ENCODE measurements around the gene ANKRD40.
A peak's percentile ranks its signal among the peaks of the same experiment; 100 is the strongest.
"Not testable (repeated sequence)": the region's sequence is repeated elsewhere in the genome, so short reads cannot be mapped to it uniquely, and the experiment has no call there.

Gene ANKRD40

GRCh38 chr17:50707289-50708049 is at the start of gene ANKRD40:
TSS of gene ANKRD40 (minus strand) at chr17:50707914. CDS start at chr17:50707654, 260 bp downstream.
- H3K36me3 Mint-ChIP-seq = peaks cover 5% of the 10 kb centered on the region
- H3K9me3 Mint-ChIP-seq (ENCODE audit: low read depth) = no peaks in the 10 kb centered on the region
- peak within 1 kb of the TSS; percentile 94 for H3K4me3 Mint-ChIP-seq
- no peaks in the 10 kb centered on the region for H3K27me3 Mint-ChIP-seq
- peak within 1 kb of the TSS; percentile 97 for H3K27ac Mint-ChIP-seq
- peaks cover 51% of the 10 kb centered on the region for H3K4me1 Mint-ChIP-seq (ENCODE audit: low read depth)

- H3K36me3 Mint-ChIP-seq = peaks cover 5% of the 10 kb centered on the region
- no peak overlapping the region for H3K27ac Mint-ChIP-seq
- H3K9me3 Mint-ChIP-seq (ENCODE audit: low read depth) = no peaks in the 10 kb centered on the region
- H3K27me3 Mint-ChIP-seq = no peaks in the 10 kb centered on the region
- H3K4me1 Mint-ChIP-seq (ENCODE audit: low read depth) = peaks cover 5% of the 10 kb centered on the region
- H3K4me3 Mint-ChIP-seq = no peak overlapping the region
These were observed 46.8 kb upstream of the ANKRD40 start for GRCh38 chr17:50754521-50754920.

GRCh38 chr17:50749245-50749644 is 41.5 kb upstream of the ANKRD40 start:
- no peak overlapping the region for H3K4me3 Mint-ChIP-seq
- peaks cover 5% of the 10 kb centered on the region for H3K36me3 Mint-ChIP-seq
- peak overlapping the region; percentile 80 for H3K27ac Mint-ChIP-seq
- no peaks in the 10 kb centered on the region for H3K9me3 Mint-ChIP-seq (ENCODE audit: low read depth)
- H3K4me1 Mint-ChIP-seq (ENCODE audit: low read depth) = peaks cover 3% of the 10 kb centered on the region
- no peaks in the 10 kb centered on the region for H3K27me3 Mint-ChIP-seq

GRCh38 chr17:50745631-50746030 is 37.9 kb upstream of the ANKRD40 start:
- H3K27me3 Mint-ChIP-seq = no peaks in the 10 kb centered on the region
- H3K9me3 Mint-ChIP-seq (ENCODE audit: low read depth) = no peaks in the 10 kb centered on the region
- no peak overlapping the region for H3K4me3 Mint-ChIP-seq
- H3K27ac Mint-ChIP-seq = peak overlapping the region; percentile 64
- H3K36me3 Mint-ChIP-seq = peaks cover 7% of the 10 kb centered on the region
- H3K4me1 Mint-ChIP-seq (ENCODE audit: low read depth) = peaks cover 5% of the 10 kb centered on the region

- H3K9me3 Mint-ChIP-seq (ENCODE audit: low read depth) = no peaks in the 10 kb centered on the region
- peaks cover 10% of the 10 kb centered on the region for H3K36me3 Mint-ChIP-seq
- no peak overlapping the region for H3K4me3 Mint-ChIP-seq
- H3K27me3 Mint-ChIP-seq = no peaks in the 10 kb centered on the region
- H3K4me1 Mint-ChIP-seq (ENCODE audit: low read depth) = peaks cover 52% of the 10 kb centered on the region
- peak overlapping the region; percentile 79 for H3K27ac Mint-ChIP-seq
These were observed 31.4 kb upstream of the ANKRD40 start for GRCh38 chr17:50739098-50739497.

GRCh38 chr17:50737118-50737698 is 29.5 kb upstream of the ANKRD40 start:
- Mint-ChIP-seq H3K4me3 (no peak overlapping the region), H3K27me3 (no peaks in the 10 kb centered on the region), H3K4me1 (ENCODE audit: low read depth) (peaks cover 58% of the 10 kb centered on the region), H3K36me3 (peaks cover 9% of the 10 kb centered on the region), H3K9me3 (ENCODE audit: low read depth) (no peaks in the 10 kb centered on the region), H3K27ac (no peak overlapping the region)

- H3K4me3 Mint-ChIP-seq = no peak overlapping the region
- no peaks in the 10 kb centered on the region for H3K27me3 Mint-ChIP-seq
- H3K9me3 Mint-ChIP-seq (ENCODE audit: low read depth) = no peaks in the 10 kb centered on the region
- H3K4me1 Mint-ChIP-seq (ENCODE audit: low read depth) = peaks cover 73% of the 10 kb centered on the region
- H3K36me3 Mint-ChIP-seq = peaks cover 10% of the 10 kb centered on the region
- H3K27ac Mint-ChIP-seq = peak overlapping the region; percentile 10
These were observed 27.6 kb upstream of the ANKRD40 start for GRCh38 chr17:50735287-50735686.

GRCh38 chr17:50731575-50732460 is 24.1 kb upstream of the ANKRD40 start:
- Mint-ChIP-seq H3K27ac (peak overlapping the region; percentile 70), H3K4me1 (ENCODE audit: low read depth) (peaks cover 69% of the 10 kb centered on the region), H3K4me3 (peak overlapping the region; percentile 30)

GRCh38 chr17:50728881-50729765 is 21.4 kb upstream of the ANKRD40 start:
- Mint-ChIP-seq H3K27ac (no peak overlapping the region), H3K27me3 (no peaks in the 10 kb centered on the region), H3K9me3 (ENCODE audit: low read depth) (no peaks in the 10 kb centered on the region), H3K36me3 (peaks cover 6% of the 10 kb centered on the region), H3K4me3 (peak overlapping the region; percentile 28), H3K4me1 (ENCODE audit: low read depth) (peaks cover 67% of the 10 kb centered on the region)

More at GRCh38 chr17:50731575-50732460, 24.1 kb upstream of the ANKRD40 start:
- Mint-ChIP-seq H3K36me3 (peaks cover 6% of the 10 kb centered on the region), H3K27me3 (no peaks in the 10 kb centered on the region), H3K9me3 (ENCODE audit: low read depth) (no peaks in the 10 kb centered on the region)

- Mint-ChIP-seq H3K36me3 (peaks cover 6% of the 10 kb centered on the region), H3K4me3 (no peak overlapping the region), H3K9me3 (ENCODE audit: low read depth) (no peaks in the 10 kb centered on the region), H3K27me3 (no peaks in the 10 kb centered on the region), H3K4me1 (ENCODE audit: low read depth) (peaks cover 71% of the 10 kb centered on the region), H3K27ac (no peak overlapping the region)
These were observed 20.4 kb upstream of the ANKRD40 start for GRCh38 chr17:50728112-50728429.

- H3K27me3 Mint-ChIP-seq = no peaks in the 10 kb centered on the region
- no peak overlapping the region for H3K27ac Mint-ChIP-seq
- peak overlapping the region; percentile 38 for H3K4me3 Mint-ChIP-seq
- H3K36me3 Mint-ChIP-seq = peaks cover 11% of the 10 kb centered on the region
- H3K4me1 Mint-ChIP-seq (ENCODE audit: low read depth) = peaks cover 69% of the 10 kb centered on the region
- no peaks in the 10 kb centered on the region for H3K9me3 Mint-ChIP-seq (ENCODE audit: low read depth)
These were observed 18.3 kb upstream of the ANKRD40 start for GRCh38 chr17:50725769-50726655.

- not testable (repeated sequence) for H3K27me3 Mint-ChIP-seq; H3K27ac Mint-ChIP-seq; H3K9me3 Mint-ChIP-seq (ENCODE audit: low read depth); H3K4me3 Mint-ChIP-seq
- Mint-ChIP-seq H3K36me3 (peaks cover 12% of the 10 kb centered on the region), H3K4me1 (ENCODE audit: low read depth) (peaks cover 65% of the 10 kb centered on the region)
These were observed 16.9 kb upstream of the ANKRD40 start for GRCh38 chr17:50724622-50725021.

GRCh38 chr17:50722746-50723145 is 15.0 kb upstream of the ANKRD40 start:
- Mint-ChIP-seq H3K27ac (peak overlapping the region; percentile 11), H3K27me3 (no peaks in the 10 kb centered on the region), H3K36me3 (peaks cover 12% of the 10 kb centered on the region), H3K4me1 (ENCODE audit: low read depth) (peaks cover 51% of the 10 kb centered on the region), H3K9me3 (ENCODE audit: low read depth) (no peaks in the 10 kb centered on the region), H3K4me3 (peak overlapping the region; percentile 89)
